GM12892 (cell line): ENCODE results near the gene SLC27A6.
"Not testable (repeated sequence)": the region's sequence is repeated elsewhere in the genome, so short reads cannot be mapped to it uniquely, and the experiment has no call there.

Source experiments
- DNase-seq: peaks from one replicate; pipeline ENCODE4 v3.0.0; 2011; ENCODE audit not compliant: insufficient read length
- FAIRE-seq: peaks from 2 replicates; lab custom pipeline; 2011; peaks lifted over from hg19 to GRCh38; lab: Jason Lieb, UNC
- POLR2A ChIP-seq: IDR thresholded peaks from 2 replicates; pipeline ENCODE4 v1.6.1; 2011; ENCODE audit warnings: low read depth, low read length, control low read depth
- POLR2AphosphoS5 ChIP-seq: IDR thresholded peaks from 2 replicates; pipeline ENCODE4 v1.6.1; 2011; ENCODE audit warnings: low read depth, low read length, control low read depth
- TAF1 ChIP-seq: IDR thresholded peaks from 2 replicates; pipeline ENCODE4 v1.6.1; 2011; ENCODE audit warnings: low read depth, mild to moderate bottlenecking, control low read depth, low read length, borderline replicate concordance

SLC27A6 gene

DNA sequence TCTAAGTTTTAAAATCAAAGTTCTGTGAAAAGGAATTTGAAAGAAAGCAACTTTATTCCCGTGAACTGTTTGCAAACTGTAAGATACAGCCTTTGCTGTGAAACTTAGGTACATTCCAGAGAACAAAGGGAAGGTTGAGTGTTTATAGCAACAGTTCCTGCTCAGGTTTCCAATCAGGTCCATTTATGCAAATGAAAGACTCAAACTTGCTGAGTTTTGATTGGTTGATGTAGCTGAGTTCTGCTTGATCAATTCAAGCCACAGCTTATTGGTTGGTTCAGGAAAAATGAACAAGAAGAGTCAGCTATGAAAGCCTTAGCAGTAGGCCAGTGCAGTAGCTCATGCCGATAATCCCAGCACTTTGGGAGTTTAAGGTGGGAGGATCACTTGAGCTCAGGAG is 37.9 kb downstream of the SLC27A6 start:
- FAIRE-seq (no peak), DNase-seq (no peak)
- TF ChIP-seq POLR2AphosphoS5 (no peak), TAF1 (no peak), POLR2A (no peak)

- TF ChIP-seq POLR2AphosphoS5: no peak
- no peak for TF ChIP-seq POLR2A
- no peak for TF ChIP-seq TAF1
- no peak for FAIRE-seq
- no peak for DNase-seq
Measured at GRCh38 chr5:129014185-129014584, 48.9 kb downstream of the SLC27A6 start.

GRCh38 chr5:129018837-129019236 is 53.5 kb downstream of the SLC27A6 start:
- no peak for TF ChIP-seq TAF1
- TF ChIP-seq POLR2AphosphoS5: no peak
- no peak for TF ChIP-seq POLR2A
- no peak for FAIRE-seq
- DNase-seq: no peak

- TF ChIP-seq TAF1 (no peak), POLR2A (no peak), POLR2AphosphoS5 (no peak)
- no peak for DNase-seq
- FAIRE-seq: no peak
Measured at GRCh38 chr5:129019401-129019908, 54.2 kb downstream of the SLC27A6 start.

DNA sequence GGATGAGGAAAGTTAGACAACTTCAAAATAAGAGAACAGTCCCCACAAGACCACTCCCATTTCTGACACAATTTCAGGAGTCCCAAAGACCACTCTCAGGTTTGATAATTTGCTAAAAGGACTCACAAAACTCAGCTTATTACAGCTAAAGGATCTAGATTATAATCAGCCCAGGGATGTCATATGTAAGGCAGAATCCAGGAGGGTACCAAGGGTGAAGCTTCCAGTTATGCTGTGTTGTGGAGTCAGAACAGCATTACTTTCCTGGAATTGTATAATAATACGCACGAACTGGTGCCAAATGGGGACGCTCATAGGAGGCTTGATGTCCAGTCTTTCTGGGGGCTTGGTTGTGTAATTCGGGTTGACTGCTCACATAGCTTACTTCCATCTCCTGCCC is 55.4 kb downstream of the SLC27A6 start:
- FAIRE-seq: no peak
- TF ChIP-seq POLR2A (no peak), TAF1 (no peak), POLR2AphosphoS5 (no peak)
- no peak for DNase-seq

DNA sequence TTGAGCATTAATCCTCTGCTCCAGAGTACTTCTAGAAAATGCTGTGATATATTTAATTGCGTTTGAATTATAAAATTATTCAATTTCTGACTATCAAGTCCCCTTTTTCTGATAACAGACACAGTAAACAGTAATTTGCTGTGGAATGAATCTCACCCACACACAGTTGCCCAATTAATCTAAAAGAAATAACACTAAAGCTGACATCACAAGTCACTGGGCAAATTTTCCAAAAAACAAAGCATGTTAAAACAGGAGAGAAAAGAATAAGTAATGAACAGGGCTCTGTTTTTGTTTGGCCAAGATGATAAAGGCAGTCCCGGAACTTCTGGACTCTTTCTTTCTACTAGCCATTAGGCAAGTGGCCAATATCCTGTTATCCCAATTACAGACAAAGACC is 56.5 kb downstream of the SLC27A6 start:
- DNase-seq: no peak
- no peak for TF ChIP-seq POLR2AphosphoS5
- TF ChIP-seq TAF1: no peak
- TF ChIP-seq POLR2A: no peak
- no peak for FAIRE-seq

GRCh38 chr5:129022599-129022998 is 57.3 kb downstream of the SLC27A6 start:
- DNase-seq: no peak
- no peak for FAIRE-seq
- TF ChIP-seq POLR2AphosphoS5 (no peak), POLR2A (no peak), TAF1 (no peak)

GRCh38 chr5:129027260-129027659 is 62.0 kb downstream of the SLC27A6 start:
- TF ChIP-seq POLR2A: no peak
- FAIRE-seq (no peak), DNase-seq (no peak)

GRCh38 chr5:129031886-129032683 is 66.8 kb downstream of the SLC27A6 start:
- no peak for DNase-seq
- no peak for FAIRE-seq
- TF ChIP-seq POLR2A (no peak), POLR2AphosphoS5 (no peak), TAF1 (no peak)

DNA sequence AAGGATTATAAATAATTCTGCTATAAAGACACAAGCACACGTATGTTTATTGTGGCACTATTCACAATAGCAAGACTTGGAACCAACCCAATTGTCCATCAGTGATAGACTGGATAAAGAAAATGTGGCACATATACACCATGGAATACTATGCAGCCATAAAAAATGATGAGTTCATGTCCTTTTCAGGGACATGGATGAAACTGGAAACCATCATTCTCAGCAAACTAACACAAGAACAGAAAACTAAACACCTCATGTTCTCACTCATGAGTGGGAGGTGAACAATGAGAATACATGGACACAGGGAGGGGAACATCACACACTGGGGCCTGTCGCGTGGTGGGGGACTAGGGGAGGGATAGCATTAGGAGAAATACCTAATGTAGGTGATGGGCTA is 71.0 kb downstream of the SLC27A6 start:
- not testable (repeated sequence) for DNase-seq, FAIRE-seq

GRCh38 chr5:129041196-129041881 is 76.1 kb downstream of the SLC27A6 start:
- DNase-seq: no peak
- no peak for FAIRE-seq
- TF ChIP-seq POLR2AphosphoS5 (no peak), POLR2A (no peak), TAF1 (no peak)

DNA sequence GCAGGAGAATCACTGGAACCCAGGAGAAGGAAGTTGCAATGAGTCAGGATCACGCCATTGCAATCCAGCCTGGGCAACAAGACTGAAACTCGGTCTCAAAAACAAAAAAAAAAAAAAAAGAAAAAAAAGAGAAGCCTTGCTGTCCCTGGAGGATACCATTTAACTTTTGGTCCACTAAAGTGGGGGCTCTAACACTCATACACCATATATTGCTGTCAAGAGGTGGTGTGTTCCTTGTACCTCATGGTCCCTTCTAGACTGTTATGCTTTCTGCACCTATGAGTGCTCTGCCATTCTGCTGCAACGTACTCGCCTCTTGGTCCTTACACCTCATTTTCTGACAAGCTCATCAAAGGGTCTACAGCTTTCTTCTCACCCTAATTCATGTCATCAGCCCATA is 77.0 kb downstream of the SLC27A6 start:
- DNase-seq (no peak), FAIRE-seq (no peak)
- TF ChIP-seq TAF1 (no peak), POLR2AphosphoS5 (no peak)
